ENCODE data around the gene MYO1E. TPM values are rescaled to one million over a fixed set of nuclear protein-coding genes. Genes with fewer than 3 reads are reported as not detected.

MYO1E gene
- total RNA-seq, 6 experiments from 2014 or later, result 45.2 to 139 (median 68.9) TPM

DNA sequence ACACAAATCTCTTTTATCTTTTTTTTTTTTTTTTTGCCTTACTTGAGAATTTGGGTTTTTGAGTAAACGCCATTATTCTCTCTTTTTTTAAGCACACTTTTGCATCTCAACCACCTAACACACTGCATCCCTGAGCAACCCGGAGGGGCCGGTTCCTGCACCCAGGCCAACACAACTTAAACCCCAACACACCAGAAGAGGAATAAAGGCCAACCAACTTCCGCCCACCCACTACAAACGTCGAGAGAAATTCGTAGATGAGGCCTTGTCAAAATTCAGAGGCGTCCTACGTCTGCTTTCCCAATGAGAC, 268.1 kb downstream of the MYO1E start:
- Histone ChIP-seq H3K4me3 (peak overlapping the region; percentile 42 to 65 (median 58)), H3K27me3 (no peaks in the 10 kb centered on the region), H3K36me3 (peaks cover 0 to 4% (median 0%) of the 10 kb centered on the region in 4 donors), H3K27ac (no peak overlapping the region), H3K9me3 (no peaks in the 10 kb centered on the region), H3K4me1 (no peaks in the 10 kb centered on the region)
- intact Hi-C loops (cut with DNase I), result no loop called here
- DNase-seq, result no peak
- 5% methylated on average over 9 of the region's 9 CpGs for WGBS (ENCODE audit: insufficient coverage, low coverage, low lambda C conversion rate, missing lambda C conversion rate)
- TF ChIP-seq POLR2A (IDR thresholded peaks at IDR 0.05), result no peak
- TF ChIP-seq, protein P1, sequence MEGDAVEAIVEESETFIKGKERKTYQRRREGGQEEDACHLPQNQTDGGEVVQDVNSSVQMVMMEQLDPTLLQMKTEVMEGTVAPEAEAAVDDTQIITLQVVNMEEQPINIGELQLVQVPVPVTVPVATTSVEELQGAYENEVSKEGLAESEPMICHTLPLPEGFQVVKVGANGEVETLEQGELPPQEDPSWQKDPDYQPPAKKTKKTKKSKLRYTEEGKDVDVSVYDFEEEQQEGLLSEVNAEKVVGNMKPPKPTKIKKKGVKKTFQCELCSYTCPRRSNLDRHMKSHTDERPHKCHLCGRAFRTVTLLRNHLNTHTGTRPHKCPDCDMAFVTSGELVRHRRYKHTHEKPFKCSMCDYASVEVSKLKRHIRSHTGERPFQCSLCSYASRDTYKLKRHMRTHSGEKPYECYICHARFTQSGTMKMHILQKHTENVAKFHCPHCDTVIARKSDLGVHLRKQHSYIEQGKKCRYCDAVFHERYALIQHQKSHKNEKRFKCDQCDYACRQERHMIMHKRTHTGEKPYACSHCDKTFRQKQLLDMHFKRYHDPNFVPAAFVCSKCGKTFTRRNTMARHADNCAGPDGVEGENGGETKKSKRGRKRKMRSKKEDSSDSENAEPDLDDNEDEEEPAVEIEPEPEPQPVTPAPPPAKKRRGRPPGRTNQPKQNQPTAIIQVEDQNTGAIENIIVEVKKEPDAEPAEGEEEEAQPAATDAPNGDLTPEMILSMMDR (IDR thresholded peaks at IDR 0.05), result no peak
- peak in 1 of 4 donors; percentile 36 for ATAC-seq

DNA sequence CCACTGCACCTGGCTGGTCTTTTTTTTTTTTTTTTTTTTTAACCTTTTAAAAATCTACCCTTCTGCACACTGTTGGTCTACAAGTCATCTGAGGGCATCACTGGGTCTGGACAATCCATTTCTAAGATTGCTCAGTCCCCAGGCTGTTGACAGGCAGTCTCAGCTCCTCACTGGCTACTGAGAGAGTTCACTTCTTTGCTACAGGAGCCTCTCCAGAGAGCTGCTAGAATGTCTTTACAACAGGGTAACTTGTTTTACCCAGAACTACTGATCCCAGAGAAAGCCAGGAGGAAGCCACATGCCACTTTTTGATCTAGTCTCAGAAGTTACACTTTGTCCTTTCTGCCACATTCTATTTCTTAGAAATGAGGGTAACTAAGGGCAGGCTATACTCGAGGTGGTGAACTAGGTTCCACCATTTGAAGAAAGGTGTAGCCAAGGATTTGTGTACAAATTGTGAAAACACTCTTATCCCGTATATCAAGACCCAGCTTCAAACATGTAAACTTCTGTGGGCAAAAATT, 273.4 kb downstream of the MYO1E start:
- DNase-seq, result no peak
- H3K4me1 ChIP-seq, result no peaks in the 10 kb centered on the region
- peaks cover 0 to 35% (median 11%) of the 10 kb centered on the region in 4 donors for H3K36me3 ChIP-seq
- ATAC-seq, result no peak
- H3K4me3 ChIP-seq, result no peak overlapping the region
- H3K27me3 ChIP-seq, result no peaks in the 10 kb centered on the region
- no peaks in the 10 kb centered on the region for H3K9me3 ChIP-seq
- WGBS (ENCODE audit: insufficient coverage, low coverage, low lambda C conversion rate, missing lambda C conversion rate), result 56% methylated on average over 2 of the region's 2 CpGs
- TF ChIP-seq, protein P1 (IDR thresholded peaks at IDR 0.05), result no peak
- no peak for TF ChIP-seq POLR2A (IDR thresholded peaks at IDR 0.05)
- H3K27ac ChIP-seq, result no peak overlapping the region
- intact Hi-C loops (cut with DNase I), result no loop called here

DNA sequence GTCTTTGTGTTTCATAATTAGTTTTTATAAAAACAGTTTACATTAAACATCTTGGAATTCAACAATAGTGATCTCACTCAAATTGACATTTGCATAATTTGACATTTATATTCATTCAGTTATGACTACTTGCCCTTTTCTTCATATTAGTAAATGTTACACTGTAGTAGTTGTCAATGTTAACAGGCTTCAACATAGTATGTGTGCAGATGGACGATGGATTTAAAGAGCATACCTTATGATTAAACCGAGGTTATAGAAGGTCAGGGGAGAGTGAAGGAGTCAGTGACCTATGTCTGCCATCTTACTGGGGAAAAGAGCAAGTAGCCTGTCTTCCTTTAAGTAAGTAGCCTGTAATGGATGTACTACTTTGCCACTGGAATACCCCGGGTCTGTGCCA, 276.2 kb downstream of the MYO1E start:
- no peak overlapping the region for H3K27ac ChIP-seq
- no peaks in the 10 kb centered on the region for H3K4me1 ChIP-seq
- intact Hi-C loops (cut with DNase I), result no loop called here
- 89% methylated on average over 3 of the region's 3 CpGs for WGBS (ENCODE audit: insufficient coverage, low coverage, low lambda C conversion rate, missing lambda C conversion rate)
- no peaks in the 10 kb centered on the region for H3K27me3 ChIP-seq
- DNase-seq (no peak), ATAC-seq (no peak)
- H3K9me3 ChIP-seq, result no peaks in the 10 kb centered on the region
- peaks cover 0 to 62% (median 18%) of the 10 kb centered on the region in 4 donors for H3K36me3 ChIP-seq
- TF ChIP-seq, protein P1 (IDR thresholded peaks at IDR 0.05), result no peak
- TF ChIP-seq POLR2A (IDR thresholded peaks at IDR 0.05), result no peak
- H3K4me3 ChIP-seq, result no peak overlapping the region

DNA sequence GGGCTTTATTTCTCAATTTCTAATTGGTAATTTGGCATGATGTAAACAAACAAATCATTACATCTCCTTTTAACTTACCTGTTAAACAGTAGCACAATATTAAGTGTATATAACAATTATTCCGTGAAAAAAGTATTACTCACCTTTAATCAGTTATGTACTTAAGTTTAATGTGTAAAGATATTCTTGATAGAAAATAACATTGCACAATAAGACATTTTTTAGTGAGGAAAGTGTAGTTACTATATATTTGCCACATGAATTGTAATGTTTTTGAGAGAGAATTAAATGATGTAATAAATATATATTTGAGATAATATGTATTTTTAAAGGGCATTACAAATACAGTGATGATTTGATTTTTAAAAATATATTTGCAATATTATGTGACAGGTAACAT, 278.6 kb downstream of the MYO1E start:
- 63% methylated on average over 1 of the region's 1 CpG for WGBS (ENCODE audit: insufficient coverage, low coverage, low lambda C conversion rate, missing lambda C conversion rate)
- intact Hi-C loops (cut with DNase I), result no loop called here
- H3K9me3 ChIP-seq, result no peaks in the 10 kb centered on the region
- H3K27me3 ChIP-seq, result no peaks in the 10 kb centered on the region
- TF ChIP-seq, protein P1 (IDR thresholded peaks at IDR 0.05), result no peak
- no peak for TF ChIP-seq POLR2A (IDR thresholded peaks at IDR 0.05)
- no peaks in the 10 kb centered on the region for H3K4me1 ChIP-seq
- DNase-seq (no peak), ATAC-seq (no peak)
- no peak overlapping the region for H3K27ac ChIP-seq
- H3K4me3 ChIP-seq, result no peak overlapping the region
- H3K36me3 ChIP-seq, result peaks cover 0 to 78% (median 29%) of the 10 kb centered on the region in 4 donors

DNA sequence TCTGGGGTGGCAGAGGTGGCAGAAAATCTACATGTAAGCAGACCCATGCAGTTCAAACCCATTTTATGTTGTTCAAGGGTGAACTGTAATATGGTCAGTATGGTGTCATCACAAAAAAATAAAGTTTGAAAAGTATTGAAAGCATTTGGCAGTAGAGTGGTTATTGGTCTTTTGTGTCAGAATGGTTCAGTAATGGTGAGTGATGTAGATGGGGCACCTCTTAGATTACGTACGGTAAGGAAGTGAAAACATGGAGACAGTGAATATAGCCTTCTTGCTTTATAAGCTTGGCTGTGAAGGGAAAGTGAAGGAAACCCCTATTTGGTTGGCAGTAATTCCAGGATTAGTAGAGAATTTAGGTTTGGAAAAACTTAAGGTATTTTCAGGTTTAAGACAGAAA, 284.9 kb downstream of the MYO1E start:
- H3K4me1 ChIP-seq, result no peaks in the 10 kb centered on the region
- 96% methylated on average over 2 of the region's 2 CpGs for WGBS (ENCODE audit: insufficient coverage, low coverage, low lambda C conversion rate, missing lambda C conversion rate)
- no peaks in the 10 kb centered on the region for H3K27me3 ChIP-seq
- peaks cover 0 to 76% (median 17%) of the 10 kb centered on the region in 4 donors for H3K36me3 ChIP-seq
- no peak overlapping the region for H3K27ac ChIP-seq
- no peaks in the 10 kb centered on the region for H3K9me3 ChIP-seq
- no peak for ATAC-seq
- TF ChIP-seq POLR2A (IDR thresholded peaks at IDR 0.05), result no peak
- TF ChIP-seq, protein P1 (IDR thresholded peaks at IDR 0.05), result no peak
- no peak overlapping the region for H3K4me3 ChIP-seq
- no peak for DNase-seq
- intact Hi-C loops (cut with DNase I), result no loop called here
